GM15510 (cell line): ENCODE results near the gene ST6GALNAC3.

Source experiments
- POLR2A ChIP-seq: IDR thresholded peaks from 3 replicates; pipeline ENCODE4 v1.6.1; 2011; ENCODE audit warnings: borderline replicate concordance; ENCODE audit not compliant: insufficient read length; ENCODE audit errors: extremely low read depth

ST6GALNAC3 gene

GRCh38 chr1:76122271-76122670 is 47.7 kb downstream of the ST6GALNAC3 start:
- no peak for TF ChIP-seq POLR2A

DNA sequence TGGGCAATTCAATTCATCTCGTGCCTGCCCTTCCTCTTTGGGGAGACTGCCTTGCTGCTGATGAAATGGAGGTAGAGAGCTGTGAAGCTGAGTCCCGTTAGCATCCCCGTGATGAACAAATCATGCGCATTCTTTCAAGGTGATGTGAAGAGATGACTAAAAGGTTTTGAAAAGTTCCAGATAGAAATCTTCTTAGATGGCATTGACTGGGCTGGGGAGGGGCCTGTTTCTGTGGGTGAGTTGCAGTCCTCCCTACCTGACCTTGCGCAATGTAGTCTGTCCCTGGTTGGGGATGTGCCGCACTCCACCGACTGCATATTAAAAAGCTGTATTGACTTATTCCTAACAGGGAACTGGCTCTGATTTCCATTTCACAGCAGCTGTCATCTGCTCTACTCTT is 49.6 kb downstream of the ST6GALNAC3 start:
- no peak for TF ChIP-seq POLR2A

DNA sequence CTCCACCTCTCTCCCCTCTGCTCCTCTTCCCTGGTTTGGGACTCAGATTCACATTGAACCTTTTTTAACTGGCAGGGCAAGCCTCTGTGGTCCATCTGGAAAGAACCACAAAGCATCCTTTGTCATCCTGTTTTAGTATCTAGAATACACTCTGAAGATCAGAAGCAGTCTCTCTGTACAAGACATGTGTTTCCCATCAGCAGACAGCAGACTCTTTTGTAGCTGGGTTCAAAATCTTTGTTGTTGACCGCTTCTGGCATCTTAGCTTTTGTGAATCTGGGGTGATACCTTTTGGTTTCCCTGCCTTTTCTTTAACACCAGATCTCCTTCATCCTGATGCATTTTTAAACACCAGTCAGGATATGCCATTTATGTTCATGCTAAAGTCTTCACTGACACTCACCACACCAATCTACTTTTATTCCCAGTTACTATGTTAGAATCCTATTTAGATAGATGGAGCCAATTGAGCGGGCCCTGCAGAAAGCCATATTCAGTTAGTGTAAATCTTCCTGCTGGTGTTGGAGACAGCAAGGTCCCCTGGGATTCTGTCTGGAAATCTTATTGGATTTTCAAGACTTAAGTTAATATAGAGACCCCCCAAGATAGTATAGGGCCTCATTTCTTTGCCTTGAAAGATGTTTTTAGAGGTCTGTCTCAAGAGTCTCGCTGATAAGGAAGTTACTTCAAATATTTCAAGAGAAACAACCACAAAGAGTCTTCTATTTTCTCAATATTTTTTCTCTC is 51.1 kb downstream of the ST6GALNAC3 start:
- no peak for TF ChIP-seq POLR2A

- TF ChIP-seq POLR2A: no peak
Observed at GRCh38 chr1:76128096-76128495, 53.5 kb downstream of the ST6GALNAC3 start.

- no peak for TF ChIP-seq POLR2A
Observed at GRCh38 chr1:76129731-76130130, 55.2 kb downstream of the ST6GALNAC3 start.

DNA sequence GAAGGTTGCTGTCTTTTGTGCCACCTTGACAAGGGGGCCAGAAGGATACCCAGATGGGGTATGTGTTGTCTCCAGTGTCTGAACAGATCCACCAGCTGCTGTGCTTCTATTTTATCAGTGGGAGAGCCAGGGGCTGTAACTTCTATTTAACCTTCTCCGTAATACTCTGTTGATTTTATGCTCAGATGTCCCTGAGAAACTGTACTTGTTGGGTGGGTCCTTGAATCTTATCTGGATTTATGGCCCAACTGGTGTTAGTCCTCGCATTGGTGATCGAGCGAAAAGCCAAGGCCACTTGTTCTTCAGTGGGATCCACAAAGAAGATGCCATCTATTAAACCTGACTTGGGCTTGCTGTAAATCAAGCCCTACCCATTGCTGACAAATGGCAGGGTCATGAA is 56.4 kb downstream of the ST6GALNAC3 start:
- no peak for TF ChIP-seq POLR2A

GRCh38 chr1:76133977-76134376 is 59.4 kb downstream of the ST6GALNAC3 start:
- no peak for TF ChIP-seq POLR2A

DNA sequence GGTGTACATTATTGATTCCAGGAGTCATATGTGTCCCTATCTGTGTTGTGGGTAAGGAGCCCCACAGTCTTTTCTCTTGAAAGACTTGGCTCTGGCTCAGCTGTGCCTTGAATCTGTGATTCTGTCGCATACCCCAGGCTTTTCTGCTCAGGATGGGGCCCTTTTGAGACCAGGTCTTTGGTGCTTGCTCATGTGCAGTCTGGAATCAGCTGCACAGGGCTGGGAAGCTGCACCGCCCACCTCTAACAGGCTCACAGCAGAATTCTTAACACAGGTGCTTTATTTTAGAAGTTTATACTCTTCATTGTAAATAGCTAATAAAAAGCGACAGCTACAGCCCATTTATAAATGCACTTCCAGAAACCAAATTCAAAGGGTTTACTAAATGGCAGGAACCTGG is 61.3 kb downstream of the ST6GALNAC3 start:
- no peak for TF ChIP-seq POLR2A

DNA sequence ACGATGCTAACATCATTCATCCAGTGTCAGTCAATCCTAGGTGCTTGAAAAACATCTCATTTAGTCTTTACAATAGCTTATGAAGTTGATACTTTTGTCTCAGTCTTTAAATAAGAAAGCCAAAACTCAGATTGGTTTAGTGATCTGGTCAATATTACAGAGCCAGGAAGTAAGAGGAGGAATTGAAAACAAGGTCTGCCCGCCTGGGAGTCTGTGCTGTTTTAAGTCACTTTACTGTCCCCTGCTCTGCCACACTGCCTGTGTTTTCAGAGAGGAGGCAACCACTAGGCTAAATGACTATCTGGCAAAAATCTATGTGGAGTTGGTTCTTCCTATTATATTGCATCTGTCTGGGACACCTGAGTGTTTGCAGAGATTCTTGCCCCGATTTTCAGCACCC is 62.3 kb downstream of the ST6GALNAC3 start:
- TF ChIP-seq POLR2A: no peak

DNA sequence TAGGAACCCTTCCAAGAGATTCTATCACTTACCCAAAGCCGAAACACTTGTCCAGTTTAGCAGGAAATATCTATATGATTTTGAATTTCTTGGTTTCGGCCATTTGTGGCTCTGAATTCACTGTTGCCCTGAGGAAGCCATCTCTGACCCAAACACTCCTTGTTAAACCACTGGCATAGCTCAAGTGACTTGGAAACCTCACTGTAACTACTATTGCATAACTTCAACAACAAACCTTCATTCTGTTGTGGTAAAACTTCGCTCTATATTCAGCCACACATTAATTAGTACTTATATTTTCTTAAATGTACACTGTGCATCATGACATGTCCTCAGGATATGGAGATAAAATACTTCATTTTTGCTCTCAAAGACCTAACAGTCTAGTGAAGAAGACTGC is 63.2 kb downstream of the ST6GALNAC3 start:
- no peak for TF ChIP-seq POLR2A

GRCh38 chr1:76138217-76138616 is 63.7 kb downstream of the ST6GALNAC3 start:
- no peak for TF ChIP-seq POLR2A

- TF ChIP-seq POLR2A: no peak
Observed at GRCh38 chr1:76140227-76140626, 65.7 kb downstream of the ST6GALNAC3 start.

GRCh38 chr1:76141929-76142328 is 67.4 kb downstream of the ST6GALNAC3 start:
- no peak for TF ChIP-seq POLR2A

- TF ChIP-seq POLR2A: no peak
Observed at GRCh38 chr1:76142771-76143540, 68.4 kb downstream of the ST6GALNAC3 start.

GRCh38 chr1:76144247-76144646 is 69.7 kb downstream of the ST6GALNAC3 start:
- no peak for TF ChIP-seq POLR2A

DNA sequence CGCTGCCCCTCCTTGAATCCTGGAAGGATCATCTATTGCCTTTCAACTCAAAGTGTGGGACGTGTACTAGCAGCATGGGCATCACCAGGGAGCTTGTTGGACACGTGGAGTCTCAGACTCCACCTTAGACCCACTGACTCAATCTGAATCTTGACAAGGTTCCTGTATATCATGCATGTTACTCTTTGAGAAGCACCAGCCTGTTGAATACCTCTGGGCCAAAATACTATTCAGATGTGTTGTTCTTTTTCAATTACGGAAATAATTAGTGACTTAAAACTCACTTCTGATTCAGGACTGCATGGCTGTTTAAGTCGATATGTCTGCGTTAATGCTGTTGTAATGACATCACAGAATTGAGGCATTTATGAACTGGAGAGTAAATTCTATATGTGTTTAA is 70.8 kb downstream of the ST6GALNAC3 start:
- TF ChIP-seq POLR2A: no peak
